ENCODE measurements around the gene ANKRD60. TPM values are rescaled to one million over a fixed set of nuclear protein-coding genes. Genes with fewer than 3 reads are reported as not detected.

Gene ANKRD60
- total RNA-seq, 1 experiment from 2014 or later: not detected

GRCh38 chr20:58177799-58178198 lies 50.7 kb downstream of the ANKRD60 start:
- no CpG with 5 or more reads among the region's 10 CpGs for WGBS (ENCODE audit: extremely low coverage, insufficient read length, low lambda C conversion rate)
- Histone ChIP-seq H3K27ac (ENCODE audit: insufficient read length, low read depth, low read length) (no peak overlapping the region), H2BK5ac (ENCODE audit: insufficient read length, low read length) (no peak overlapping the region), H4K20me1 (ENCODE audit: control insufficient read depth, insufficient read depth, insufficient read length) (no peaks in the 10 kb centered on the region), H4K5ac (ENCODE audit: insufficient read length, low read depth, low read length) (no peak overlapping the region), H3K79me2 (ENCODE audit: insufficient read depth, low read length) (no peaks in the 10 kb centered on the region), H3K4me1 (ENCODE audit: insufficient read depth, low read length) (no peaks in the 10 kb centered on the region; the same call in 1 of the 2 replicates), H3K4me2 (ENCODE audit: insufficient read depth, insufficient read length, low read length) (no peak overlapping the region), H3T11ph (ENCODE audit: low read length) (no peak overlapping the region), H3K56ac (ENCODE audit: insufficient read length, low read depth, low read length) (no peak overlapping the region), H3K79me1 (ENCODE audit: insufficient read depth, low read depth, low read length, poor library complexity, severe bottlenecking) (no peaks in the 10 kb centered on the region), H3K4ac (ENCODE audit: low read depth, low read length) (no peak overlapping the region), H3K9ac (ENCODE audit: extremely low read depth, insufficient read length, low read length) (no peak overlapping the region), H4K91ac (ENCODE audit: insufficient read length, low read depth, low read length) (no peak overlapping the region), H3K14ac (ENCODE audit: insufficient read depth, low read length) (no peak overlapping the region), H3K23me2 (ENCODE audit: insufficient read length, low read depth, low read length, poor library complexity, severe bottlenecking) (no peaks in the 10 kb centered on the region), H2AK5ac (ENCODE audit: insufficient read length, low read length) (no peak overlapping the region), H2BK15ac (ENCODE audit: low read depth, low read length) (no peak overlapping the region), H2BK20ac (ENCODE audit: low read depth, low read length, poor library complexity, severe bottlenecking) (no peak overlapping the region), H4K8ac (replicated peaks; ENCODE audit: insufficient read length, low read depth, low read length) (no peak overlapping the region), H3K18ac (ENCODE audit: insufficient read length, low read depth, low read length) (no peak overlapping the region), H3K23ac (ENCODE audit: insufficient read length, low read depth, low read length) (no peak overlapping the region), H2AFZ (ENCODE audit: low read length) (no peak overlapping the region), H3K27me3 (ENCODE audit: insufficient read depth, low read length) (peaks cover 1% of the 10 kb centered on the region; the same call in 1 of the 2 replicates), H3K9me3 (ENCODE audit: control insufficient read depth, low read depth, low read length) (no peaks in the 10 kb centered on the region), H2BK120ac (ENCODE audit: low read depth, low read length, poor library complexity, severe bottlenecking) (no peak overlapping the region), H2BK12ac (ENCODE audit: insufficient read length, low read depth, low read length) (no peak overlapping the region)
- Mint-ChIP-seq H3K4me3 (no peak overlapping the region), H3K36me3 (ENCODE audit: insufficient read depth in 1 of 3, low read depth in 3 of 3) (no peaks in the 10 kb centered on the region), H3K4me1 (peaks cover 16 to 31% of the 10 kb centered on the region in 2 experiments), H3K9me3 (no peaks in the 10 kb centered on the region), H3K27ac (no peak overlapping the region; a peak in 1 of 7 replicates), H3K27me3 (ENCODE audit: low read depth) (peaks cover 39% of the 10 kb centered on the region)
- no peak for TF ChIP-seq CTCF (conservative IDR thresholded peaks at IDR 0.05)
- no peak for DNase-seq
